Measurements from ENCODE around the gene FSCN2.

The FSCN2 gene

GRCh38 chr17:81557276-81558114 lies 29.3 kb downstream of the FSCN2 start:
- no peak for DNase-seq

DNA sequence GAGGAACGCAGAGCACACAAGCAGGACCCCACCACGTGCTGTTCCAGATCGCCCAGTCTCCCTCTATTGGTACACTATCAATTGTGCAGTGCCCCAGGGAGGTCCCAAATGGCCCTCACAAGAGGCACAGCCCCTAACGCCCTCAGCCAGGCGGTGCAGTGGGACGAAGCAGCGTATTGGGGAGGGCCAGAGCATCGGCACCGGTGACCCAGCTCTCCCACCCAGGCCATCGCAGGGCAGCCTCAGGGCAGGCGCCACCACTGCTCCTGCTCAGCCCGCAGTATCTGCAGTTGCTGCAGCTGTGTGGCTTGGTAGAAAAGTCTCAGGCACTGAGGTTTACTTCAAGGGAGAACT lies 29.9 kb downstream of the FSCN2 start:
- DNase-seq, result no peak

- DNase-seq, result no peak
Observed at GRCh38 chr17:81558941-81559806, 31.0 kb downstream of the FSCN2 start.

DNA sequence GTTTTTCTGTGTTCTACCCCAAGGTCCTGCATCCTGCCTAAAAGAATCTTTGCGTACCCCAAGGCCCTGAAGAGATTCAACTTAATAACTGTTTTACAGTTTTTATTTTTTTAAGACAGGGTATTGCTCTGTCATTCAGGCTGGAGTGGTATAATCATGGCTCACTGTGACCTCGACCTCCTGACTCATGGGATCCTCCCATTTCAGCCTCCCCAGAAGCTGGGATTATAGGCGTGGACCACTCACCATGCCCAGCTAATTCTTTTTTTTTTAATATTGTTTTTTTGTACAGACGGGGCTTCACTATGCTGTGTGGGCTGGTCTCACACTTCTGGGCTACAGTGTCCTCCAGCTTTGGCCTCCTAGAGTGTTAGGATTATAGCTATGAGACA lies 33.3 kb downstream of the FSCN2 start:
- DNase-seq, result no peak

GRCh38 chr17:81563861-81564586 lies 35.8 kb downstream of the FSCN2 start:
- DNase-seq, result no peak

DNA sequence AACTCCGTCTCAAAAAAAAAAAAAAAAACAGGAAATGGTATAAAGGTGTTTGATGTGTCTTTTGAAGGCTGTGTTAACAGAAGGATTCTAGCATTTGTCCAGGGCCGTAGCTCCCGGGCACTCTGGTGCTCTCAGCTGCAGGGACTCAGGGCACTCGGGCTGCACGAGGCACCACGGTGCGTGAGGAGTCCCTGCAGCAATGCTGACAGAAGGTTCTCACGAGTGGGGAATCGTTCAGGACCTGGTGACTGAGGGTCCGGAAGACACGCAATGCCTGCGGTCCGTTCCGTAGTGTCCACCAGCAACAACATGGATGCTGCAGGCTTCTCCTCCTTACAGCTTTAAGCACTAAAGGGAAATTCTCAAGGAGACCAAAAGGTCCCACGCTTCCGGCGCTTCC lies 36.6 kb downstream of the FSCN2 start:
- no peak for DNase-seq

GRCh38 chr17:81565231-81565630 lies 37.1 kb downstream of the FSCN2 start:
- DNase-seq, result no peak

GRCh38 chr17:81566461-81567126 lies 38.4 kb downstream of the FSCN2 start:
- DNase-seq, result no peak

- DNase-seq, result no peak
Observed at GRCh38 chr17:81567191-81567590, 39.0 kb downstream of the FSCN2 start.

- DNase-seq, result no peak
Observed at GRCh38 chr17:81568416-81568815, 40.2 kb downstream of the FSCN2 start.

DNA sequence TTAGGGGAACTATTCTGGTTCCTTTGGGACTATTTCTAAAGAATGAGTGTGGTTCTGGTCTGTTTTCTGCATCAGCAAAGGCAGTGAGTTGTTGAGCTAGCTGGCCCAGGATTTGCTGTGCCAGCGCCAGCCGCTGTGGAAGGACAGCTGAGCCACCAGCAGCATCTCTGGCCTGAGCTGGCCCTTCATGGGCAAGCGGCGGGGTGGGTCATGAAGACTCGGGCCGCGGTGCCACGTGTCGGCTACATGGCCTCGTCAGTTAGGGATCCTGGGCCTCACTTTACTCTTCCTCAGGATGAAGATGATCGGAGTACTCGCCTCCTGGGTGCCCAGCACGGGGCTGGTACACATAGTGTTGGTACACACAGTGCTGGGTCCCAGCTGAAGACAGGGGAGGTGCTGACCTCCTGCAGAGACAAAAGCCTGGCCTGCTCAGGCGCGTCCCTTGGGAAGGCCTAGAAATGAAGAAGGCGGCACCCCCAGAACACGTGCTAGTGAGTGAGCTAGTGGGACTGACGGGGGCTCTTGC lies 41.9 kb downstream of the FSCN2 start:
- no peak for DNase-seq

- no peak for DNase-seq
Observed at GRCh38 chr17:81570964-81571363, 42.8 kb downstream of the FSCN2 start.

DNA sequence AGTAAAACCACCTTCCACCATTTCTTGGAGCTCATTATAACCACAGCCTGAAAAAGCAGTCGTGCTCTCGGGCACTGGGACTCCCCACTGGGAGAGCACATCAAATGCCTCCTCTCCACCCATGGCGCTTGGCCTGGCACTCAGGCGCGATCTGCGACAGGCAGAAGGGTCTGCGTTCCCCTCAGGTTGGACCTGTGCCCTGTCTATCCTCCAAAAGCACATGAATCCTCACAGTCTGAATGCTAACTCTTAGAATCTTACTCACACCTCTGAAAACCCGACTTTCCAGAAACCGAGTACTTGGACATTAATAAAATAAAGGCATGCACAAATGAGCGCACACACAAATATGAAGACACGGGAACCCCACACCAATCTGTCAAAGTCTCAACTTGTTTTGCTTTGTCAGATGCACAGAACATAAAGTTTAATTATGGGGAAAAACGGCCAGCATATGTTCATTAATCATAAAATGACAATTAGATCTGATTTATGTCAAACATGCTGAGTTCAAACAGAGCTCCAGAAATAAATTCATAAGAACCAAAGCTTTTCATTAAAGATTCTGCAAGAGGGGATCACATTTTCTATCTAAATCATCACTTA lies 44.5 kb downstream of the FSCN2 start:
- DNase-seq, result no peak

DNA sequence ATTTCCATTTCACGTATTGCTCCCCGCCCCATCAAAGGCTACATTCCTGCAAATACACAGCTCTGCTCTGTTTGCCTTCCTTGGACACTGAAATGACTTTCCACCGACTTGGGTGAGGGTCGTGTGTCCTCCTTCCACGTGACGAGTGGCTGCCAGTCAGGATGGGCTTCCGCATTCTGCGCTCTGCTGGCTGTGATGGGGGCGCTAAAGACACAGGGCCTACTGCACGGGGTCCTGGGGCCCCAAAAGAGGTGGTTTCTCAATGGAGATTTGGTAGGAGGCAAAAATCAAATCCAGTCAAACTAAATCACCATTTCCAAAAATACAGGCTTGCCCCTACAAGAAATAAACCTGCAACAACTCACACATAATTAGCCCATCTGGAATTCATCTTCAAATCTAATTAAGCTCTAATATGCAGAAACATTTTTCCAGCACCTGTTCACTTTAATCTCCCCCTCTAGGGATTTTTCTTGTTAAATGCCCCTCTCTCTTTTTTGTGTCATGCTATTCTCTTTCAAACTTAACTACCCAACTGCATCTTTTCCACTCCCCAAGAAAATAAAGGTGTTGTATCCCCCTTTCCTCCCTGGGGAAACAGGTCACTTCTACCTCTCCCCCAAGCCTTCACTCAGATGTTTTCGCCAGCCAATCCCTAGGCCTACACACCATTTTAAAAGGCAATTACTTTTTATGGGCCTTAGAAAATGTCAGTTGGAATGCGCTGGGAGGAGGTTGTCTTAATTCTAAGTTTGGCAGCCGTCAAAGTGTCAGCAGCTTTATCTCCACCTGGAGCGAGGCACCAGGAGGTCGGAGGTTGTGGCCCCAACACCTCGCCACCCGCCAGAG lies 45.8 kb downstream of the FSCN2 start:
- DNase-seq, result no peak

DNA sequence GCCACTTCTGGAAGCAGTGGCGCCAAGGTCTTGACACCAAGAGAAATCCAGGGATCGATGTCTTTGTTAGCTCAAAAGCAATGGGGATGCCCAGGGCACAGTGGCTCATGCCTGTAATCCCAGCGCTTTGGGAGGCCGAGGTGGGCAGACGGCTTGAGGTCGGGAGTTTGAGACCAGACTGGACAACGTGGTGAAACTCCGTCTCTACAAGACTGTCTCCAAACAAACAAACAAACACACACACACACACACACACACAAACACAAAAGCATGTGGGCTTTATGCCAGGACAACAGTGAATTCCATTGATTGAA lies 46.4 kb downstream of the FSCN2 start:
- DNase-seq, result no peak

- no peak for DNase-seq
Observed at GRCh38 chr17:81575836-81576235, 47.7 kb downstream of the FSCN2 start.

DNA sequence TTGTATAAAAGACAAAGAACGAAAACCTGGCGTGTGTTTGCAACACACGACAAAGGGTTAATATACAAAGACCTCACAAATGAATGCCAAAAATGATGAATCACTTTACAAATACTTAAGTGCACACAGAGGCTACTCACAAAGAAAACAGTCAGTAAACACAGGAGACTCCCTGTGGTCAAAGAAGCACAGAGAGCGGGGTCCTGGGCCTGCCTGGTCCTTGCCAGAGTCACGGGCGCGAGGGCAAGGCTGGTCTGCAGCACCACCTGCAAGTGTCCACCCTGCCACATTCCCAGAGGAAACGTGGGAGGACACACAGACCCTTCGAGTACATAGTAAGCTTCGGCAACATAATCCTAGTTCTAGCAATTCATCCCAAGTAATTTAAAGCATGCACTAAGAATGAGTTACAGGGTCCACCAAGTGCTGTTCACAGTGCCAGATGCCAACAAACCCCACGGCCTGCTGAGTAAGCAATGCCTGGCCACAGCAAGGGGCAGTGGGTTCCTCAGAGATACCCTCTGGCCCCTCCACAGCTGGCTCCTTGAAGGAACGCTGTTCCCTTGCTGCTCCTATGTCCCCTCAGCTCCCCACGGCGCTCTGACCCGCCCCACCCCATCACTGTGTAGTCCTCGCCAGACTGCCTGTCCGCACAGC lies 48.6 kb downstream of the FSCN2 start:
- DNase-seq, result no peak

DNA sequence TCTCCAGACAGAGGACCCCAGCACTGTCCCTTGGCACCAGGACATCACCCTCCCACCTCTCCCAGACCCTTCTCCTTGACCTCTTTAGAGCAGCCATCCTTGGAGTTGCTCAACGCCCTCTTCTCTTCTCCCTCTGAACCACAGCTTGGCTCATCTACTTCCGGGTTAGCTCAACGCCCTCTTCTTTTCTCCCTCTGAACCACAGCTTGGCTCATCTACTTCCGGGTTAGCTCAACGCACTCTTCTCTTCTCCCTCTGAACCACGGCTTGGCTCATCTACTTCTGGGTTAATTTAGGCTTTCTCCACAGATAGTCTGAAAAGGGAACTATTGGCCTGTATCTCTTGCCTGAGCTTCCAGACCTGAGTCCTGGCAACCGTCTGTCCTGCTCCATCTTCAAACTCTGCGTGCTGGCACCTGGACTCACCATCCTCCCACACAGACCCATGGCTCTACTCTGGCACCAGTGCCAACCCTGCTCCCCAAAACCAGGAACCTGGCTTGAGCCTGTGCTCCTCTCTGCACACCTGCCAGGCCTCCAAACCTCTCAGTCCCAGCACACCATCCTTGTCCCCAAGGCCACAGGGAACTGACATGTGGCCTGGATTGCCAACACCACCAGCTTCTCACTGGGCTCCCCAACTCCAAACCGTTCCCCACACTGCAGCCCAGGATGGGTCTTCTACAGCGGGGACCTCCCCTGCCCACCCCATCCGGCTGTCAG lies 49.3 kb downstream of the FSCN2 start:
- DNase-seq, result no peak

GRCh38 chr17:81578038-81578441 lies 49.9 kb downstream of the FSCN2 start:
- DNase-seq, result no peak

DNA sequence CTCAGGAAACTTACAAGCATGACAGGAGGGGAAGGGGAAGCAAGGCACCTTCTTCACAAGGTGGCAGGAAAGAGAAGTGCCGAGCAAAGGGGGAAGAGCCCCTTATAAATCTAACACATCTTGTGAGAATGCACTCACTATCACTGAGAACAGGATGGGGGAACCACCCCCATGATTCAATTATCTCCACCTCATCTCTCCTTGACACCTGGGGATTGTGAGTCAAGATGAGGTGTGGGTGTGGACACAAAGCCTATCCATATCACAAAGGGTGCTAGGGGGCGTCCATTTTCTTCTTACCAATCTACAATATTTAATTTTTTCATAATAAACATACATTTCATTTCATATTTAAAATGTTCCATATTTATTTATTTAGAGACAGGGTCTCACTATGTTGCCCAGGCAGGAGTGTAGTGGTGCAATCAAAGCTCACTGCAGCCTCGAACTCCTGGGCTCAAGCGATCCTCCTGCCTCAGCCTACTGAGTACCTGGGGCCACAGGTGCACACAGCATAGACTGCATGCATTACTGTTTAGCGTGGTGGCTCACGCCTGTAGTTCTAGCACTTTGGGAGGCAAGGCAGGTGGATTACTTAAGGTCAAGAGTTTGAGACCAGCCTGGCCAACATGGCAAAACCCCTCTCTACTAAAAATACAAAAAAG lies 50.5 kb downstream of the FSCN2 start:
- DNase-seq, result no peak
